ENCODE results near the gene LHFPL6.

The LHFPL6 gene

DNA sequence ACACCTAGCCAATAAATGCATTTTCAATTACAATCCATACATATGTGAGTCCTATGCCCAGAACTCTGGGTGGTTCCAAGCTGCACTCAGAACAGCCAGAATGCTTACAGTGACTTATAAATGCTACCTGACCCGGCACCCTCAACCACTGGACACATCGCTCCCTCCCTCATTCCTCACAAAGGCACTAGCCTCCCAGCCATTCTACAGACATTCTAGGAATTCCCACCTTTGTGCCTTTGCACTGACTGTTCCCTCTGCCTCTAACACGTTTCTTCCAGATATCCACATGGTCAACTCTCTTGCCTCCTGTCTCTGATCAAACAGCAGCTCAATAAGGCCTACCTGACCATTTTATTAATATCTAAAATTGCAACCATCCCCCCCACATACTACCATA, 99.9 kb downstream of the LHFPL6 start:
- Mint-ChIP-seq H3K36me3 (ENCODE audit: low read depth) (no peaks in the 10 kb centered on the region), H3K4me3 (no peak overlapping the region), H3K4me1 (ENCODE audit: low read depth) (no peaks in the 10 kb centered on the region), H3K27ac (no peak overlapping the region), H3K27me3 (ENCODE audit: low read depth) (peaks cover 2% of the 10 kb centered on the region), H3K9me3 (no peaks in the 10 kb centered on the region)
- DNase-seq (ENCODE audit: low spot score): no peak

DNA sequence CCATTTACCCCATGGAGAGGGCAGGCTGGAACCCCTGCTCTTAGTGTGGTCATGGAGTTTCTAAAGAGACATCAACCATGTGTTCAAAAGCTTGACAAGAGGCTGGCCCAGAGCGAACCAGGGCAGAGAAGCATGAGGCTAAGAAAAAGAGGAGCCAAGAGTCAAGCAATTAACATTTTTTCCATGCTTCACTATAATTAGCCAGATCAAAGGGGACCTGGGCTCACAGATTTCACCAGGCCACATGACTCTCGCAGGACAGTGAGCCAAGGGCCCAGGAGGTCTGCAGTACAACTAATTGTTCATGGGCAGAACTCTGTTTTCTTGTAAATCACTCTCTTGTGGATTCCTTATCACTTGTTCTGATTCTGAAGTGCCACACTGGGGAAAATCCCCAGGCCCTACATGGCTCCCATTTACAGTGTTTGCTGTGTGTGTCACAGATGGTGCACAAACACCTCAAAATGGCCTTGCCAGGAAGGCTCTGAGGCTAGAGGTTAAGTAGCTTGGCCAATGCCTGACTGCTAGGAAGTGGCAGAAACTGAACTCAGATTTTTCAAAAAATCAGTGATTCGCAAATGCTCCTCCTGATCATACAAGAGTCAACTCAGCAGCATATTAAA, 101.2 kb downstream of the LHFPL6 start:
- DNase-seq (ENCODE audit: low spot score): no peak
- Mint-ChIP-seq H3K9me3 (no peaks in the 10 kb centered on the region), H3K27me3 (ENCODE audit: low read depth) (peaks cover 2% of the 10 kb centered on the region), H3K4me3 (no peak overlapping the region), H3K27ac (no peak overlapping the region), H3K36me3 (ENCODE audit: low read depth) (no peaks in the 10 kb centered on the region), H3K4me1 (ENCODE audit: low read depth) (no peaks in the 10 kb centered on the region)

GRCh38 chr13:39499604-39500003, 103.4 kb downstream of the LHFPL6 start:
- no peak overlapping the region for H3K27ac Mint-ChIP-seq

GRCh38 chr13:39498471-39499114, 104.4 kb downstream of the LHFPL6 start:
- Mint-ChIP-seq H3K27ac (no peak overlapping the region), H3K4me3 (no peak overlapping the region), H3K9me3 (no peaks in the 10 kb centered on the region), H3K36me3 (ENCODE audit: low read depth) (no peaks in the 10 kb centered on the region), H3K4me1 (ENCODE audit: low read depth) (no peaks in the 10 kb centered on the region), H3K27me3 (ENCODE audit: low read depth) (no peaks in the 10 kb centered on the region)
- DNase-seq (ENCODE audit: low spot score): no peak

More at GRCh38 chr13:39499604-39500003, 103.4 kb downstream of the LHFPL6 start:
- H3K4me1 Mint-ChIP-seq (ENCODE audit: low read depth): no peaks in the 10 kb centered on the region
- no peak for DNase-seq (ENCODE audit: low spot score)
- no peak overlapping the region for H3K4me3 Mint-ChIP-seq
- no peaks in the 10 kb centered on the region for H3K27me3 Mint-ChIP-seq (ENCODE audit: low read depth)
- H3K36me3 Mint-ChIP-seq (ENCODE audit: low read depth): no peaks in the 10 kb centered on the region
- no peaks in the 10 kb centered on the region for H3K9me3 Mint-ChIP-seq

GRCh38 chr13:39496506-39496905, 106.5 kb downstream of the LHFPL6 start:
- H3K27me3 Mint-ChIP-seq (ENCODE audit: low read depth): no peaks in the 10 kb centered on the region
- no peaks in the 10 kb centered on the region for H3K9me3 Mint-ChIP-seq
- no peak for DNase-seq (ENCODE audit: low spot score)
- H3K27ac Mint-ChIP-seq: no peak overlapping the region
- H3K4me3 Mint-ChIP-seq: no peak overlapping the region
- no peaks in the 10 kb centered on the region for H3K36me3 Mint-ChIP-seq (ENCODE audit: low read depth)
- H3K4me1 Mint-ChIP-seq (ENCODE audit: low read depth): no peaks in the 10 kb centered on the region

DNA sequence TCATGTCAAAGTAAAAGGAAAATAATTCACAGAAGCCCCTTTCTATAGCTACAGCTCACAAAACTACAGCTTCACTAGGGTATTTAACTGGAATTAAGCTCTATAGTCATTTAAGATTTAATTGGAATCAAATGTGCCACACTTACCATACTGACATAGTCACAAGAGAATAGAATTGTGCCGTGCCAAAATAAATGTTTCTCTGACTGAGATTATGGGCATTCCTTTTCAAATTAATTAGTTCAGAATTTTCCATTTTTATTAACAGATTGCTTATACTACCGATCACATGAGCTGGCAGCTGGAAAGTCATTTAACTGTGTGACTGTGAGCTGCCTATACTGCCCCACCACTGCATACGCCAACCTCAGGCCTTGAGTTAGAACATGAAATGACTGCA, 108.4 kb downstream of the LHFPL6 start:
- Mint-ChIP-seq H3K4me3 (no peak overlapping the region), H3K36me3 (ENCODE audit: low read depth) (no peaks in the 10 kb centered on the region), H3K27me3 (ENCODE audit: low read depth) (no peaks in the 10 kb centered on the region), H3K9me3 (no peaks in the 10 kb centered on the region), H3K27ac (no peak overlapping the region), H3K4me1 (ENCODE audit: low read depth) (no peaks in the 10 kb centered on the region)
- no peak for DNase-seq (ENCODE audit: low spot score)

DNA sequence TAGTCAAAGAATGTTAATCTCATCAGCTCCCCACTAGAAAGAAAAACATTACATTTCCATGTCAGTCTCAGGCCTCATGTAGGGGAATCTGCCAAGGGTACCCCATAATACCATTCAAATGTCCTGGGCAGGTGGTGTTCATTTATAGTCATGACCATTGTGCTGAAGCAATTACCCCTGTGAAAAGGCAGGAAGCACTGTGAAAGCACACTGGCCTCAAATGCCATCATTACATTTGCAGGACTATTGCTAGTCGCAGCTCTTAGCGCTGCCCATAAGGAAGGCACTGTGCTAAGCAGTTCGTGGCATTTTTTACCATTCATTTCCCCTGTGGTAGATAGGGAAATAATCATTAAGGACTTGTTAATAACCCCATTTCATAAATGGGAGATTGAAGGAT, 109.0 kb downstream of the LHFPL6 start:
- Mint-ChIP-seq H3K36me3 (ENCODE audit: low read depth) (no peaks in the 10 kb centered on the region), H3K4me3 (no peak overlapping the region), H3K27me3 (ENCODE audit: low read depth) (no peaks in the 10 kb centered on the region), H3K4me1 (ENCODE audit: low read depth) (no peaks in the 10 kb centered on the region), H3K9me3 (no peaks in the 10 kb centered on the region), H3K27ac (no peak overlapping the region)
- no peak for DNase-seq (ENCODE audit: low spot score)

DNA sequence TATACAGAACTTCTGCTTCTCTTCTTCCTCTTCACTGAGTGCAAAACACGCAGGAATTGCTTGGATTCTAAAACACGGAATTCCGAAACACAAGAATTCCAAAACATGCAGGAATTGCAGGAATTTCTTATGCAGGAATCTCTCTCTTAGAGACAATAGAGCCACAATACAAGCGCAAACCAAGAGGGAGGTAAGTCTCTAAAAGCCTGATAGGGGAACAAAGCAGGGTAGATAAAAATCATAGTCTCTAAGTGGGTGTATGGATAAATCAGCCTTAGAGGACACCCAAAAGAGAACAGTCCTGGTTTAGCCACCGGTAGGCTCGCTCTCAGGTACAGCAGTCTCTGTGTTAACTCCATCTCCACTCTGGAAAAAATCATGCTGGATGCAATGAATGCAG, 112.9 kb downstream of the LHFPL6 start:
- Mint-ChIP-seq H3K36me3 (ENCODE audit: low read depth) (no peaks in the 10 kb centered on the region), H3K4me3 (no peak overlapping the region), H3K27me3 (ENCODE audit: low read depth) (peaks cover 3% of the 10 kb centered on the region), H3K4me1 (ENCODE audit: low read depth) (no peaks in the 10 kb centered on the region), H3K9me3 (no peaks in the 10 kb centered on the region), H3K27ac (no peak overlapping the region)
- no peak for DNase-seq (ENCODE audit: low spot score)

GRCh38 chr13:39486758-39487157, 116.2 kb downstream of the LHFPL6 start:
- peaks cover 10% of the 10 kb centered on the region for H3K27me3 Mint-ChIP-seq (ENCODE audit: low read depth)
- no peak overlapping the region for H3K4me3 Mint-ChIP-seq
- no peaks in the 10 kb centered on the region for H3K4me1 Mint-ChIP-seq (ENCODE audit: low read depth)
- no peak for DNase-seq (ENCODE audit: low spot score)
- no peaks in the 10 kb centered on the region for H3K9me3 Mint-ChIP-seq
- H3K27ac Mint-ChIP-seq: no peak overlapping the region
- H3K36me3 Mint-ChIP-seq (ENCODE audit: low read depth): no peaks in the 10 kb centered on the region

- H3K27me3 Mint-ChIP-seq (ENCODE audit: low read depth): peaks cover 14% of the 10 kb centered on the region
- no peaks in the 10 kb centered on the region for H3K36me3 Mint-ChIP-seq (ENCODE audit: low read depth)
- no peaks in the 10 kb centered on the region for H3K9me3 Mint-ChIP-seq
- no peaks in the 10 kb centered on the region for H3K4me1 Mint-ChIP-seq (ENCODE audit: low read depth)
- DNase-seq (ENCODE audit: low spot score): no peak
- H3K27ac Mint-ChIP-seq: no peak overlapping the region
- no peak overlapping the region for H3K4me3 Mint-ChIP-seq
Measured at GRCh38 chr13:39485314-39485700, 117.7 kb downstream of the LHFPL6 start.

DNA sequence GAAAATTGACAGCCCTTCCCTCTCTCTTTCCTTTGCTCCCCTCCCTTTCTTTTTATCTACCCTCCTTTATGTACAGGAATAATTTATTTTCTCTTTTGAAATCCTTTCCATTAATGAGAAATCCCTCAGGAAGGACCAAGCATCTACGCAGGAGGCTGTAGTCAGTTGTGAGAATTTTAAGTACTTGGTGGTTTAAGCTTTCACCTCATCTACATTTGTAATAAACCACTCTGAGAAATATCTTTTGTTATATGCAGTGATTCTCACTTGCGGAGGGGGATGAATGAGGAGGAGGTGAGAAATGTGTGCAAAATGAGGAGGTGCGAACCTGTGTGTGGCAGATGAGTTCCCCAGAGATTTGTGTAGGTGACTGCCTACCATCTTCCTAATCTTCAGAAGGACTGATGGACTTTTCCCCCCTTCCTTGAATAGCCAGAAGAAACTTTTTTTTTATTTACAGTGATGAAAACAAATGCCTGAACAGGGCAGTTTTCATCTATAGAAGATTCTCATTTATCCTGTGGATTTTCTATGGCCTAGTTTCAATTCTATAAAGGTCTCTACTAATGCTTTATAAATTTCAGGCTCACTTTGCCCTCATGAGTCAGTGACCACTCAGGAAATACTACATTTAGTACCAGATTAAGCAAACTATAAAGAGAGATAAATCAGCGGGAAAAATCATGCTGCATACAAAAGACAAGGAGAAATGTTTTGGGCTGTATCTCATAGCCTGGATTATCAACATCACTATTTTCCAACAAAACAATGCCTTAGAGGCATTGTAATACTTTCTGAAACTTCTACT, 118.3 kb downstream of the LHFPL6 start:
- H3K4me1 Mint-ChIP-seq (ENCODE audit: low read depth): no peaks in the 10 kb centered on the region
- H3K4me3 Mint-ChIP-seq: no peak overlapping the region
- no peaks in the 10 kb centered on the region for H3K36me3 Mint-ChIP-seq (ENCODE audit: low read depth)
- peaks cover 14% of the 10 kb centered on the region for H3K27me3 Mint-ChIP-seq (ENCODE audit: low read depth)
- DNase-seq (ENCODE audit: low spot score): no peak
- H3K9me3 Mint-ChIP-seq: no peaks in the 10 kb centered on the region
- no peak overlapping the region for H3K27ac Mint-ChIP-seq

GRCh38 chr13:39483326-39483725, 119.7 kb downstream of the LHFPL6 start:
- no peaks in the 10 kb centered on the region for H3K9me3 Mint-ChIP-seq

DNA sequence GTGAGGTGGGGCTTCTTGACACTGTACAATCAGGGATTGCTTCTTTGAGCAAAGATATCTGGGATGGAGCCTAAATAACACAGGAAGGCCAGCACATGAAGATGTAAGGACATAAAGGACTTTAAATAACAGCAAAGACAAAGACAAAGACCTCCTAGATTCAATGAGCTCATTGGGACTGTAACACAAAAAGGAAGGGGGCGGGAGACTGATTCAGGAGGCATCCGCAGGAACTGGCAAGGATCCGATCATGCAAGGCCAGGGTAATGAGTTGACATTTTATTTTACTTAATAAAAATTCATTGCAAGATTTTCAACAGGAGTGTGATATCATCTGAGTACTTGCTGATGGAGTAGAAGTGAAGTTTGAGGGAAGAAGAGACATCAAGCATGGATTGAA, 121.5 kb downstream of the LHFPL6 start:
- DNase-seq (ENCODE audit: low spot score): no peak
- Mint-ChIP-seq H3K4me1 (ENCODE audit: low read depth) (no peaks in the 10 kb centered on the region), H3K27me3 (ENCODE audit: low read depth) (peaks cover 12% of the 10 kb centered on the region), H3K9me3 (no peaks in the 10 kb centered on the region), H3K36me3 (ENCODE audit: low read depth) (no peaks in the 10 kb centered on the region), H3K4me3 (no peak overlapping the region), H3K27ac (no peak overlapping the region)

More at GRCh38 chr13:39483326-39483725, 119.7 kb downstream of the LHFPL6 start:
- H3K4me1 Mint-ChIP-seq (ENCODE audit: low read depth): no peaks in the 10 kb centered on the region
- no peaks in the 10 kb centered on the region for H3K36me3 Mint-ChIP-seq (ENCODE audit: low read depth)
- peaks cover 14% of the 10 kb centered on the region for H3K27me3 Mint-ChIP-seq (ENCODE audit: low read depth)
- H3K27ac Mint-ChIP-seq: no peak overlapping the region
- no peak overlapping the region for H3K4me3 Mint-ChIP-seq
- DNase-seq (ENCODE audit: low spot score): no peak

GRCh38 chr13:39474600-39474999, 128.4 kb downstream of the LHFPL6 start:
- H3K36me3 Mint-ChIP-seq (ENCODE audit: low read depth): no peaks in the 10 kb centered on the region

More at GRCh38 chr13:39474600-39474999, 128.4 kb downstream of the LHFPL6 start:
- H3K27ac Mint-ChIP-seq: no peak overlapping the region
- no peaks in the 10 kb centered on the region for H3K4me1 Mint-ChIP-seq (ENCODE audit: low read depth)
- no peaks in the 10 kb centered on the region for H3K27me3 Mint-ChIP-seq (ENCODE audit: low read depth)
- no peak overlapping the region for H3K4me3 Mint-ChIP-seq
- H3K9me3 Mint-ChIP-seq: no peaks in the 10 kb centered on the region
- DNase-seq (ENCODE audit: low spot score): no peak

All from T-helper 2 cell treated with Interferon-gamma antibody and Interleukin-4, amounts not matched to agents 5 μg/mL and 100 μg/mL, for 36 hours (primary cell).